SK-N-SH (cell line): ENCODE results near the gene TBC1D5. TPM values are rescaled to one million over a fixed set of nuclear protein-coding genes. Genes with fewer than 3 reads are reported as not detected.

Experiments used
- CTCF ChIA-PET: fragments of 300-600, 350-600 bp; formaldehyde crosslinking; extraction: SDS; loops from one replicate; lab custom pipeline; 2021; lab: Yijun Ruan, JAX
- POLR2A ChIA-PET: fragments of 350-600 bp; sonication (Branson Sonifier 250); formaldehyde crosslinking; extraction: SDS; loops from one replicate; lab custom pipeline; 2020; ENCODE audit warnings: antibody characterized with exemption, inconsistent platforms; lab: Yijun Ruan, JAX
- DNase-seq: peaks from one replicate; pipeline ENCODE4 v3.0.0; 2012
- H2AFZ ChIP-seq: fragments of 200-600 bp; sonication (generic); 2 replicates; pipeline ENCODE4 v1.8.1; 2016; ENCODE audit warnings: antibody characterized with exemption, mild to moderate bottlenecking, low read depth
- H3F3A ChIP-seq: fragments of 200-600 bp; sonication (generic); replicated peaks from 2 replicates; pipeline ENCODE3; 2016; ENCODE audit warnings: antibody characterized with exemption, mild to moderate bottlenecking; ENCODE audit not compliant: insufficient read depth
- H3K27ac ChIP-seq, 2 experiments: fragments of 200-500 bp in 1 of 2; fragments of 200-600 bp in 1 of 2; sonication (Bioruptor generic) in 1 of 2; sonication (generic), shearing (Covaris generic) in 1 of 2; 2 replicates each; pipeline versions ENCODE4 v1.5.1 to v1.6.1; 2014 to 2016; ENCODE audit warnings: low read depth in 2 of 2, inconsistent platforms in 1 of 2, low read length in 1 of 2, mild to moderate bottlenecking in 1 of 2, mixed read lengths in 1 of 2
- H3K27me3 ChIP-seq: fragments of 200-600 bp; sonication (generic), shearing (Covaris generic); 2 replicates; pipeline ENCODE4 v1.6.1; 2016; ENCODE audit warnings: mixed run types; ENCODE audit not compliant: insufficient read depth
- H3K36me3 ChIP-seq, 2 experiments: fragments of 200-500 bp in 1 of 2; fragments of 200-600 bp in 1 of 2; sonication (Bioruptor generic) in 1 of 2; sonication (generic) in 1 of 2; replicated peaks in 1 of 2; 2 replicates each; pipeline versions ENCODE3 to v1.5.1; 2014 to 2016; ENCODE audit warnings: low read length in 1 of 2, mild to moderate bottlenecking in 1 of 2; ENCODE audit not compliant: insufficient read depth in 2 of 2, control insufficient read depth in 1 of 2
- H3K4me1 ChIP-seq, 2 experiments: fragments of 200-500 bp in 1 of 2; fragments of 200-600 bp in 1 of 2; sonication (Bioruptor generic) in 1 of 2; sonication (generic), shearing (Covaris generic) in 1 of 2; 2 replicates each; pipeline versions ENCODE4 v1.5.1 to v1.6.1; 2014 to 2016; ENCODE audit warnings: low read depth in 1 of 2, low read length in 1 of 2, mixed run types in 1 of 2; ENCODE audit not compliant: insufficient read depth in 2 of 2, control insufficient read depth in 1 of 2
- H3K4me2 ChIP-seq: fragments of 200-600 bp; sonication (generic), shearing (Covaris generic); 2 replicates; pipeline ENCODE4 v1.6.1; 2017; ENCODE audit warnings: mixed run types
- H3K4me3 ChIP-seq, 2 experiments: fragments of 200-500 bp in 1 of 2; fragments of 200-600 bp in 1 of 2; sonication (Bioruptor generic) in 1 of 2; sonication (generic), shearing (Covaris generic) in 1 of 2; 2 replicates each; pipeline versions ENCODE4 v1.5.1 to v1.8.1; 2014 to 2016; ENCODE audit warnings: low read depth in 2 of 2, inconsistent platforms in 1 of 2, low read length in 1 of 2, mild to moderate bottlenecking in 1 of 2, mixed read lengths in 1 of 2, moderate library complexity in 1 of 2
- H3K79me2 ChIP-seq: fragments of 200-600 bp; sonication (generic); 2 replicates; pipeline ENCODE4 v1.8.1; 2017; ENCODE audit warnings: mild to moderate bottlenecking; ENCODE audit not compliant: insufficient read depth
- H3K9ac ChIP-seq: fragments of 200-600 bp; sonication (generic); 2 replicates; pipeline ENCODE4 v1.6.1; 2017; ENCODE audit warnings: mixed run types
- H3K9me2 ChIP-seq: fragments of 200-600 bp; sonication (generic); 2 replicates; pipeline ENCODE4 v1.6.1; 2017; ENCODE audit warnings: mixed run types
- H3K9me3 ChIP-seq: fragments of 200-600 bp; sonication (generic); 2 replicates; pipeline ENCODE4 v1.6.1; 2017; ENCODE audit warnings: mixed run types, mild to moderate bottlenecking, moderate library complexity
- H4K20me1 ChIP-seq: fragments of 200-600 bp; sonication (generic); 2 replicates; pipeline ENCODE4 v1.6.1; 2017; ENCODE audit warnings: mild to moderate bottlenecking, mixed run types; ENCODE audit not compliant: insufficient read depth
- EZH2phosphoT487 ChIP-seq: fragments of 200-600 bp; sonication (generic); IDR thresholded peaks from 2 replicates; pipeline ENCODE4 v1.6.1; 2017; ENCODE audit warnings: low read depth, mixed run types, mild to moderate bottlenecking, antibody characterized with exemption, moderate library complexity, borderline replicate concordance
- GATA2 ChIP-seq: sonication (generic); formaldehyde crosslinking; IDR thresholded peaks from 2 replicates; pipeline ENCODE4 v1.5.0; 2020; ENCODE audit warnings: mild to moderate bottlenecking, missing genetic modification reagents
- MXI1 ChIP-seq: IDR thresholded peaks from 2 replicates; pipeline ENCODE4 v1.6.1; 2012; ENCODE audit warnings: mild to moderate bottlenecking, low read depth, low read length, improper control_type of control experiment
- NFIC ChIP-seq: IDR thresholded peaks from 2 replicates; pipeline ENCODE4 v1.4.0; 2012; ENCODE audit warnings: borderline replicate concordance
- POLR2AphosphoS5 ChIP-seq: IDR thresholded peaks from 2 replicates; pipeline ENCODE4 v1.6.1; 2012; ENCODE audit warnings: low read depth, low read length
- RAD21 ChIP-seq: IDR thresholded peaks from 2 replicates; pipeline ENCODE4 v1.6.1; 2012; ENCODE audit warnings: mild to moderate bottlenecking, low read length
- RFX5 ChIP-seq: IDR thresholded peaks from 2 replicates; pipeline ENCODE4 v1.6.1; 2012; ENCODE audit warnings: mild to moderate bottlenecking, improper control_type of control experiment, low read length
- TCF12 ChIP-seq: IDR thresholded peaks from 2 replicates; pipeline ENCODE4 v1.4.0; 2012
- YY1 ChIP-seq: IDR thresholded peaks from 2 replicates; pipeline ENCODE4 v1.4.0; 2012; ENCODE audit warnings: low read depth, mild to moderate bottlenecking
- WGBS: methylation state at CpG from one replicate; pipeline ENCODE4 v1.1.6; 2017; ENCODE audit warnings: low lambda C conversion rate; 5-methylcytosine and 5-hydroxymethylcytosine counted together
- polyA plus RNA-seq, 3 experiments: library from polyadenylated mRNA; depleted of rRNA; stranded (reverse); fragments of >200 nt; gene quantifications; 2 replicates each; pipeline ENCODE4 v1.2.3, GENCODE V29; 2012
- TF ChIP-seq, protein P1 (sequence below): IDR thresholded peaks from 2 replicates; pipeline ENCODE4 v1.4.0; 2012; ENCODE audit warnings: low read depth
- TF ChIP-seq, protein P2 (sequence below): fragments of 200-600 bp; sonication (generic); IDR thresholded peaks from 2 replicates; pipeline ENCODE4 v1.6.1; 2017; ENCODE audit warnings: antibody characterized with exemption, mild to moderate bottlenecking, moderate library complexity

Gene TBC1D5
- polyA plus RNA-seq, 1 of the 3 experiments (the other 2 are of a cell fraction) = 19.5 TPM

DNA sequence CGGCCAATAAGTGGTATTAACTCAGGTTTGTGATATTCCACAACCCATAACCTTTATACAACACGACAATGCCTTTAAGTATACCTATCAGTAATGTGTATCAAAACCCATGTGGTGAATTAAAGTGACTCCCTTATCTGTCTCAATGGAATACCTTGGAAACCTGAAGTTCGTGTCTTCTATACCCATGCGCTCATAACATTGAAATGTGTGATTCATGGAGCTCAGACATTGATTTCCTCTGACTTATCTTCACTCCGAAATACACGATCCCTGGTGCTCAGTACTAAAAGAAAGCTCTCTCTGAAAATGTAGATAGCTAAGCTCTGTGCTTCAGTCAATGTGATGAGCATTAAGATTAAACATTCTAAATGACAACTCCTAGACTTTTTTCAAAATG lies 140.3 kb downstream of the TBC1D5 start:
- no peaks in the 10 kb centered on the region for H3K36me3 ChIP-seq
- DNase-seq = no peak
- no peak overlapping the region for H3K4me2 ChIP-seq
- peaks cover 3% of the 10 kb centered on the region; the same call in 1 of the 2 replicates for H3K79me2 ChIP-seq
- no peak overlapping the region for H3K4me3 ChIP-seq
- POLR2A ChIA-PET = no interaction called here
- H4K20me1 ChIP-seq = peaks cover 10% of the 10 kb centered on the region; the same call in 1 of the 2 replicates
- no peaks in the 10 kb centered on the region for H3K9me2 ChIP-seq
- H3F3A ChIP-seq = peaks cover 13% of the 10 kb centered on the region
- no peak overlapping the region for H3K27ac ChIP-seq
- WGBS = 89% methylated on average over 6 of the region's 6 CpGs
- H3K4me1 ChIP-seq = no peaks in the 10 kb centered on the region
- no peaks in the 10 kb centered on the region for H3K9me3 ChIP-seq
- CTCF ChIA-PET = interaction anchor here (1.0 kb wide), 1 partner anchor 43 kb away, joined by 3 read pairs; no protein-coding TSS in a partner anchor
- H3K9ac ChIP-seq = no peak overlapping the region
- no peak overlapping the region for H2AFZ ChIP-seq
- H3K27me3 ChIP-seq = no peaks in the 10 kb centered on the region
- TF ChIP-seq RAD21 = no peak
- no peak for TF ChIP-seq MXI1
- no peak for TF ChIP-seq TCF12
- TF ChIP-seq, protein P1, sequence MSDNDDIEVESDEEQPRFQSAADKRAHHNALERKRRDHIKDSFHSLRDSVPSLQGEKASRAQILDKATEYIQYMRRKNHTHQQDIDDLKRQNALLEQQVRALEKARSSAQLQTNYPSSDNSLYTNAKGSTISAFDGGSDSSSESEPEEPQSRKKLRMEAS = no peak
- TF ChIP-seq POLR2AphosphoS5 = no peak

DNA sequence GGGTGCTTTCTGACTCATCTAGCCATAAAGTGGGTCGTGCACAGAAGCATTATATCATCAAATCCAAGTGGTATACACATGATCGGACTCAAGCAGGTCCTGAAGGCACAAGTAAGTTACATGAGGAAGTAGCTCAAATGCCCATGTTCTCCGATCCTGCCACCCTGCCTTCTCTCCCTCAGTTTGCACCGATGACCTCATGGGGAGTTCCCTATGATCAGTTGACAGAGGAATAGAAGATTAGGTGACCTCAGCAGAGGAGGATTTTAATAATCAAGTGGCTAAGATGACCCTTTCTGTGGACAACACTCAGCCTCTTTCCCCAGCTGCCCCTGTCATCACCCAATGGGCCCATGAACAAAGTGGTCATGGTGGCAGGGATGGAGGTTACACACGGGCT lies 149.5 kb downstream of the TBC1D5 start:
- CTCF ChIA-PET = no interaction called here

More for the DNA sequence above, 149.5 kb downstream of the TBC1D5 start:
- POLR2A ChIA-PET = no interaction called here
- Histone ChIP-seq H3K9ac (no peak overlapping the region), H4K20me1 (no peaks in the 10 kb centered on the region), H3K4me3 (no peak overlapping the region), H2AFZ (no peak overlapping the region), H3K36me3 (no peaks in the 10 kb centered on the region), H3K27me3 (no peaks in the 10 kb centered on the region), H3K9me3 (0 out of 2 replicates have a peak, but pooled peaks cover 6% of the 10 kb centered on the region), H3F3A (no peaks in the 10 kb centered on the region), H3K4me1 (no peaks in the 10 kb centered on the region), H3K79me2 (no peaks in the 10 kb centered on the region), H3K9me2 (no peaks in the 10 kb centered on the region), H3K27ac (no peak overlapping the region), H3K4me2 (no peak overlapping the region)
- 87% methylated on average over 5 of the region's 5 CpGs for WGBS
- TF ChIP-seq, protein P2, sequence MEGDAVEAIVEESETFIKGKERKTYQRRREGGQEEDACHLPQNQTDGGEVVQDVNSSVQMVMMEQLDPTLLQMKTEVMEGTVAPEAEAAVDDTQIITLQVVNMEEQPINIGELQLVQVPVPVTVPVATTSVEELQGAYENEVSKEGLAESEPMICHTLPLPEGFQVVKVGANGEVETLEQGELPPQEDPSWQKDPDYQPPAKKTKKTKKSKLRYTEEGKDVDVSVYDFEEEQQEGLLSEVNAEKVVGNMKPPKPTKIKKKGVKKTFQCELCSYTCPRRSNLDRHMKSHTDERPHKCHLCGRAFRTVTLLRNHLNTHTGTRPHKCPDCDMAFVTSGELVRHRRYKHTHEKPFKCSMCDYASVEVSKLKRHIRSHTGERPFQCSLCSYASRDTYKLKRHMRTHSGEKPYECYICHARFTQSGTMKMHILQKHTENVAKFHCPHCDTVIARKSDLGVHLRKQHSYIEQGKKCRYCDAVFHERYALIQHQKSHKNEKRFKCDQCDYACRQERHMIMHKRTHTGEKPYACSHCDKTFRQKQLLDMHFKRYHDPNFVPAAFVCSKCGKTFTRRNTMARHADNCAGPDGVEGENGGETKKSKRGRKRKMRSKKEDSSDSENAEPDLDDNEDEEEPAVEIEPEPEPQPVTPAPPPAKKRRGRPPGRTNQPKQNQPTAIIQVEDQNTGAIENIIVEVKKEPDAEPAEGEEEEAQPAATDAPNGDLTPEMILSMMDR = no peak
- TF ChIP-seq GATA2 (CRISPR knock-in tag) = no peak
- no peak for TF ChIP-seq EZH2phosphoT487
- no peak for TF ChIP-seq NFIC
- TF ChIP-seq RFX5 = no peak
- TF ChIP-seq, protein P1 = no peak
- no peak for TF ChIP-seq YY1
- no peak for DNase-seq
